Tibial nerve (tissue), 3 donors: ENCODE data around the gene POU6F2.

ENCODE experiments used
- POLR2A ChIP-seq, 2 donors: fragments of 450-650 bp; IDR thresholded peaks; one replicate each; pipeline ENCODE4 v1.6.1; 2017; ENCODE audit warnings: antibody characterized with exemption in 2 of 2, mild to moderate bottlenecking in 2 of 2, moderate library complexity in 2 of 2
- TF ChIP-seq, protein P1 (sequence below), 5 experiments: fragments of 200-600 bp in 3 of 5; fragments of 450-650 bp in 2 of 5; sonication (generic) in 3 of 5; IDR thresholded peaks; one replicate each; pipeline ENCODE4 v1.5.1; 2016 to 2019; ENCODE audit warnings: antibody characterized with exemption in 5 of 5, mild to moderate bottlenecking in 3 of 5, moderate library complexity in 2 of 5

DNA sequence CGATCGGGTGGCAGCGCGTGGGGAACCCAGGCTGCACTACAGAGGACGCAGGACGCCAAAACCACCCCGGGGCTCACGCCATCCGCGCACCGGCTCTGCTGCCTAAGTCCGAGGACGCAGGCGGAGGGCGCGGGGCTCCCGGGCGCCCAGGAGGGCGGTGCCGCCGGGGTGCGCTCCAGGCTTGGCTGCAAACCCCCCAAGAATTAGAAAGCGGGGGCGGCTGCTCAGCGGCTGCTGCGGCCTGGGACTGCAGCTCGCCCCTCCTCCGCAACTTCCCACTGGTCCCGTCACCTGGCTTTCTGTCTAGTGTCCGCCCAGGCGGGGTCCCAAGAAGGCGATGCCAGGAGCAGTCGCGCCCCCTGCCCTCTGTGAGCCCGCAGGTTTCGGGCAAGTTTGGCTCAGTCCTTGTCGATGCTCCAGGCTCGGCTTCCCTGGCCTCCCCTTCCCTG is 1.7 kb upstream of the POU6F2 start:
- no peak for TF ChIP-seq POLR2A (IDR thresholded peaks at IDR 0.05)
- TF ChIP-seq, protein P1, sequence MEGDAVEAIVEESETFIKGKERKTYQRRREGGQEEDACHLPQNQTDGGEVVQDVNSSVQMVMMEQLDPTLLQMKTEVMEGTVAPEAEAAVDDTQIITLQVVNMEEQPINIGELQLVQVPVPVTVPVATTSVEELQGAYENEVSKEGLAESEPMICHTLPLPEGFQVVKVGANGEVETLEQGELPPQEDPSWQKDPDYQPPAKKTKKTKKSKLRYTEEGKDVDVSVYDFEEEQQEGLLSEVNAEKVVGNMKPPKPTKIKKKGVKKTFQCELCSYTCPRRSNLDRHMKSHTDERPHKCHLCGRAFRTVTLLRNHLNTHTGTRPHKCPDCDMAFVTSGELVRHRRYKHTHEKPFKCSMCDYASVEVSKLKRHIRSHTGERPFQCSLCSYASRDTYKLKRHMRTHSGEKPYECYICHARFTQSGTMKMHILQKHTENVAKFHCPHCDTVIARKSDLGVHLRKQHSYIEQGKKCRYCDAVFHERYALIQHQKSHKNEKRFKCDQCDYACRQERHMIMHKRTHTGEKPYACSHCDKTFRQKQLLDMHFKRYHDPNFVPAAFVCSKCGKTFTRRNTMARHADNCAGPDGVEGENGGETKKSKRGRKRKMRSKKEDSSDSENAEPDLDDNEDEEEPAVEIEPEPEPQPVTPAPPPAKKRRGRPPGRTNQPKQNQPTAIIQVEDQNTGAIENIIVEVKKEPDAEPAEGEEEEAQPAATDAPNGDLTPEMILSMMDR (IDR thresholded peaks at IDR 0.05): no peak
